Superior temporal gyrus (tissue), 1 donor: ENCODE data around the gene TEKT2.
A peak's percentile ranks its signal among the peaks of the same experiment; 100 is the strongest.

Source experiments
- DNase-seq: peaks from one replicate; pipeline ENCODE4 v3.0.0-alpha.2; 2016; ENCODE audit errors: extremely low spot score

TEKT2 gene

DNA sequence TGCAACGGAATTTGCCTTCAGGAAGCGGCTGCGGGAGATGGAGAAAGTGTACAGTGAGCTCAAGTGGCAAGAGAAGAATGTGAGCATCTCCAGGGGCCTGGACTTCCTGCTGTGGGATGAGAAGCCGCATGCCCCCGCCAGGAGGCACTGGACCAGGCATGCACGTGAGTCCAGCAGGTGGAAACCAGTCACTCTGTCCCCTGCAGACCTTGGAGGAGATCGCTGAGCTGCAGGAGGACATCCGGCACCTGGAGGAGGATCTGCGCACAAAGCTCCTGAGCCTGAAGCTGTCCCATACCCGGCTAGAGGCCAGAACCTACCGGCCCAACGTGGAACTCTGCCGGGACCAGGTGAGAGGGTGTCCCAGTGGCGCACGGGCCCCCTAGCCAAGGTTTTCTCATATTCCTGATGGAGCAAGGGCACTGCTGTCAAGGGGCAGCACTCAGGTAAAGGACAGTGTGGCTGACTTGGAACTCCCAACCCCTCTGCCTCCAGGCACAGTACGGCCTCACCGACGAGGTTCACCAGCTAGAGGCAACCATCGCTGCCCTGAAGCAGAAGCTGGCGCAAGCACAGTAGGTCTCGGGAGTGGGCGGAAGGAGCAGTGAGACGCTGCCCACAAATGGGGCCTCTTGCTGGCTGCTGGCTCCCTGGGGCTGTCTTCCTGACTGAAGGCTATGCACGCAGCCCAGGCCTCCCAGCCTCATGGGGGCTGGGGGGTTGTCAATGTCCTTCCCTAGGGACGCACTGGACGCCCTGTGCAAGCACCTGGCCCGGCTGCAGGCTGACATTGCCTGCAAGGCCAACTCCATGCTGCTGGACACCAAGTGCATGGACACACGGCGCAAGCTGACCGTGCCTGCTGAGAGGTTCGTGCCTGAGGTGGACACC, 3.6 kb downstream of the TEKT2 start:
- DNase-seq: no peak

DNA sequence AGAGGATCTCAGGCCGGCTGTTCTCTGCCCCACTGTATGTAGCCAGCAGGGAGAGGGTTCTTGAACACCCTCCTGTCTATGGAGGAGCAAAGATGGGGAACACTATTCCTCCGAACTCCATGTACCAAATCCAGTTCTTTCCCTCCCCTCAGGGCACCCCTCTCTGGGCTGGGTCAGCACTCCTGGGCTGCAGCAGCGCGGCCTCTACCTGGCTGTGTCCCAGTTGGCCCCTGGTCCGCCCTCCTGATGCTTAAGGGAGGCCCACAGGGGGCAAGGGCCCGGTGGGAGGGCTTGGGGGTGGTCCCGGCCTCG, 4.3 kb downstream of the TEKT2 start:
- DNase-seq: no peak

DNA sequence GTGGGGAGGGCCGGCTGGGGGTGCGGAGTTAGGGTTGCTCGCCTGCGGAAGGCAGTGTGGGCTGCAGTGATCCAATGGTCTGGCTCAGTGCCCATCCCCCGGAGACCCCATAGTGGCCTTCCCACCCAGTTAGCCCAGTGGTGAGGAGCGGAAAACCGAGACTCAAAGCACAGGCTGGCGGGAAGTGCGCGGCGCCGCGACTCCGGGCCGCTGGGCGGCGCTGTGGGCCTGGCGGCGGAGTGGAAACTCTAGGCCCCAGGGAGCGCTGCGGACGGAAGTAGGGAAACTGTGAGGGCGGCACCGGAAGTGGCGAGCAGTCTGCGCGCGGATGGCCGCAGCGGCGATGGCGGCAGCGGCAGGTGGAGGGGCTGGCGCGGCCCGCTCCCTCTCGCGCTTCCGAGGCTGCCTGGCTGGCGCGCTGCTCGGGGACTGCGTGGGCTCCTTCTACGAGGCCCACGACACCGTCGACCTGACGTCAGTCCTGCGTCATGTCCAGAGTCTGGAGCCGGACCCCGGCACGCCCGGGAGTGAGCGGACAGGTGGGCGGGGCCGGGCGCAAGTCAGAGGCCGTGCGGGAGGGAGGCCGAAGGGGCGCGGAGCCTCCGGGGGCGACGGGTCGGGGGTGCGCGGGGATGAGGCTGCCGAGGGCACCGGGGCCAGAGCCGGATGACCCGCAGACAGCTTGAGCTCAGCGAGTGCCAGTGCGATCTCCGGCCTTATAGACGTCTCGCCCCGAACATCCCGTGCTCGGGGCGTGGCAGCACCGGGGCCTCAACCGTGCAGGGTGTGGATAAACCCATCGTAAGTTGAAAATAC, 4.9 kb downstream of the TEKT2 start, which contains the start of gene ADPRS:
ADPRS (plus strand) TSS at position 316 of the 816 bp plus-strand sequence; CDS start at position 329, 13 bp downstream.
- DNase-seq: peak; percentile 89

DNA sequence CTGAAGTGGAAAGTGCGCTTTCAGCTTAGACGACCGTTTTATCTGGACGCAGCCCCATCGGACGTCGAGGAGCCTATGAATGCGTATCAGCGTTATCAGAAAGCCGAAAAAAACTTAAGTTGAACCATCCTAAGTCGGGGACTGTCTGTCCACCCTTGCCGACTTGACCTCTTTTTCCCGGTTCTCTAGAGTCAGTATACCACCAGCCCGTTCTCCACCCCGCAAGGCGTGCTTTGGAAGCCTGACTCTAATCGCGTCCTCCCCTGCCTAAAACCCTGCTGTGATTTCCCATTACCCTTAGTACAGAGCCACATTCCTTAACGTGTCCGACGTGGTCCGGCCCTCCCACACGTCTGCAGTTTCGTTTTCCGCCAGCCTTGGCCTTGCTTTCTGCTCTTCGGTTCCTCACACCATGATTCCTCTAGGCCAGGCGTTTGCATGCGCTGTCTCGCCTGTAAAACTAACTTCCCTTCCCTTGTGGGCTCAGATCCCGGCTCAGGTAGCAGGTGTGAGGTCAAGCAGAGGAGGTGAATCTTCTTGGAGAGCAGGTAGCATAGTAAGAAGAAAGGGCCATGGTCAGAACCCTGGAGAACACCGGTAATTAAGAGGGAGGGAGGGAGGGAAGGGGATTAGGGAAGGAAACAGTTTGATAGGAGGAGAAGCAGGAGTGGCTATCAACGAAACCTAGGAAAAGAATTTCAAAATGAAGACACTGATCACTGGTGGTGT, 5.7 kb downstream of the TEKT2 start:
- DNase-seq: no peak

DNA sequence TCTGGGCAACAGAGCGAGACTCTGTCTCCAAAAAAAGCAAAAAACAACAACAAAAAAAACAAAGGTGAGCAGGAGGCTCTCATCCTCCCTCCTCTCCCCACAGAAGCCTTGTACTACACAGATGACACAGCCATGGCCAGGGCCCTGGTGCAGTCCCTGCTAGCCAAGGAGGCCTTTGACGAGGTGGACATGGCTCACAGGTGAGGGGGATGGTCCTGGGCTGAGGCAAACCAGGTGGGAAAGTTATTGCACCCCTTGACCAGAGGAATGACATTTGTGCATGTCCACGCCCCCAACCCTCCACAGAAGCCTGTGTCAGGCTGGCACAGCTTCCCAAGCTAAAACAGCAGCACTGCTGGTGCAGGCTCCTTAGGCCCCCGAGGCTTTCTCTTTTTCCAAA, 7.2 kb downstream of the TEKT2 start:
- DNase-seq: no peak

DNA sequence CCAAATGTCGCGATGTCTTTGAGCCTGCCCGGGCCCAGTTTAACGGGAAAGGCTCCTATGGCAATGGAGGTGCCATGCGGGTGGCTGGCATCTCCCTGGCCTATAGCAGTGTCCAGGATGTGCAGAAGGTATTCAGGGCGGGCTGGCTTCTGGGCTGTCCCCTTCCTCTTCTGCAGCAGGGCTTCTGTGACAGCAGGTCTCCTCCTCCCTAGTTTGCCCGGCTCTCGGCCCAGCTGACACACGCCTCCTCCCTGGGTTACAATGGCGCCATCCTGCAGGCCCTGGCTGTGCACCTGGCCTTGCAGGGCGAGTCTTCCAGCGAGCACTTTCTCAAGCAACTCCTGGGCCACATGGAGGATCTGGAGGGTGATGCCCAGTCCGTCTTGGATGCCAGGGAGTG, 7.8 kb downstream of the TEKT2 start:
- DNase-seq: no peak

DNA sequence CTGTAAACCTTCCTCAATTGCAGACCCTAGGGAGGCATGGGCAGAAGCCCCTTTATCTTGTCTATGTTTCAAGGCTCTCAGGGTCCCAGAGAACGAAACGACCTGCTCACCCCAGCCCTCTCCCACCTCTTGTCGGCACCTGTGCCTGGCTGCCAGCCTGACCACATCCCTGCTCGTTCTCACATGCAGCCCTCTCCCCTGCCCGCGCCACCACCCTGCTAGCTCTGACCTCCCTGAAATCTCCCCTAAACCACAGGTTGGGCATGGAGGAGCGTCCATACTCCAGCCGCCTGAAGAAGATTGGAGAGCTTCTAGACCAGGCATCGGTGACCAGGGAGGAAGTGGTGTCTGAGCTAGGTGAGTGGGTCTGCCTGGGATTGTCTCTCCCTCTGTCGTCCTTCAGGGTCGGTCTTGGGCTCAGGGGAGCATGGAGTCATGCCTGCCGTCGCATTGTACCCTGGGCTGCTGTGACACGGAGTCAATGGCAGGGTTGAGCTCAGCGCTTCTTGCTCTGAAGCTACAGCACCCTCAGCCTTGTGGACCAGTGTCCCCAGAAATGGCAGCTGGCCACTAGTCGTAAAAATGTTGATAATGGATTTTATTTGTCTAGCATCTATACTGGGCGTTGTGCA, 8.4 kb downstream of the TEKT2 start:
- DNase-seq: no peak

DNA sequence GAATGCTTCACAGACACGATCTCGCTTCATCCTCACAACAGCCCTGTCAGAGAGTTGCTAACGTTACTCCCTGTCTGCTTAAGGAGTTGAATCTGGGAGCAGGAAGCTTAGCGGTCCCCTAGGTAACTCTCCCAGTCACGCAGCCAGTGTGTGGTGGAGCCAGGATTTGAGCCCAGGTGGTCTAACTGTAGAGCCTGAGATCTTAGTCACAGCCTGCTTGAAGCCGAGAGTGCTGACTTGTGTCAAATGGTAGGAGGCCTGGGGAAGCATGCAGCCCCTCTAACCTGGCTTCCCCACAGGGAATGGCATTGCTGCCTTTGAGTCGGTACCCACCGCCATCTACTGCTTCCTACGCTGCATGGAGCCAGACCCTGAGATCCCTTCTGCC, 8.9 kb downstream of the TEKT2 start:
- no peak for DNase-seq

DNA sequence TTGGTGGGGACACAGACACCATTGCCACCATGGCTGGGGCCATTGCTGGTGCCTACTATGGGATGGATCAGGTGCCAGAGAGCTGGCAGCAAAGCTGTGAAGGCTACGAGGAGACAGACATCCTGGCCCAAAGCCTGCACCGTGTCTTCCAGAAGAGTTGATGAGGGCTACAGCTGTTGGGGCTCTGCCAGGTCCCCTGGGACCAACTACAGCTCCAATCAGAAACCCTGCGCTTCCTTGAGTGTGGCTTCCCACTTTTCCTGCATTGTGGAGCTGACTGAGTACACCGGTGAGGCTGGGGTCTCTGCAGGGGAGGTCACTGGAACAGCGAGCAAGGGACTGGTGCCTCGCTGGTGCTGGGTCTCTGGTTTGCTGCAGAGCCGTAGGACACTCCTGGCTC, 9.3 kb downstream of the TEKT2 start:
- DNase-seq: no peak

DNA sequence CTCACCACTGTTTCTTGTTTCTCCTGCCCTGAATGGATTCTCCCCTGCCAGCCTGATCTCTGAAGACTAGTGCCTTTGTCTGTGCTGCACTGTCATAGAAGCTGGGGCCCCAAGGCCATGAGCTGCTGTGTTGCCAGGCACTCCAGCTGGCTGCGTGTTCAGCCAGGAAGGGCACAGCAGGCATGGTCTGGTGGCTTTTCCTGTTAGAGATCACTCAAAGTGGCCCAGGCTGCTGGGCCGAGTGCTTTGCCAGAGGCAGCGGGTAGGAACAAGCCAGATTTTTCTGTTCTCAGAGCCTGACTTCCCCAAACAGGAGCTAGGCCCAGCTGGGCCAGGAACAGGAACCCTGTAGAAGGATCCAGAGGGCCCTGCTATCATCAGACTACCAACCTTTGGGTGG, 10.0 kb downstream of the TEKT2 start:
- peak; percentile 90 for DNase-seq

DNA sequence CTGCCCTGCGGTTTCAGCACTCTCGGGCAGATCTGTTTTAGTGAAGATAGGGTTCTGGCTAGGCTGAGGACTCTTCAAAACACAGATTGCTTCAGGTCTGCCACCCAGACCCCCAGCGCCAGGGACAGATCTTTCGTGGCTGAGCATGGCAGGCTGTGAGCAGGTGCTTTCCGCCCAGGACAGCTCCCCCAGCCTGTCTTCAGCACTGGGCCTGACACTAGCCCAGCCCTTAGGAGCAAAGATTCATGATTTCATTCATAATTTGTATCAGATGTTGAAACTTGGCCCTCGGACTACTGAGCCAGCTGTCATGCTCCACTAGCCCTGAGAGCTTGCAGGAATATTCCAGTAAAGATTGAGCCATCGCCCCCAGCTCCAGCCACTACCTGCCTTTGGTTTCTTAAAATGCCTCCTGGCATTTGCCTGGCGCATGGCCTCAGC, 10.7 kb downstream of the TEKT2 start:
- no peak for DNase-seq

DNA sequence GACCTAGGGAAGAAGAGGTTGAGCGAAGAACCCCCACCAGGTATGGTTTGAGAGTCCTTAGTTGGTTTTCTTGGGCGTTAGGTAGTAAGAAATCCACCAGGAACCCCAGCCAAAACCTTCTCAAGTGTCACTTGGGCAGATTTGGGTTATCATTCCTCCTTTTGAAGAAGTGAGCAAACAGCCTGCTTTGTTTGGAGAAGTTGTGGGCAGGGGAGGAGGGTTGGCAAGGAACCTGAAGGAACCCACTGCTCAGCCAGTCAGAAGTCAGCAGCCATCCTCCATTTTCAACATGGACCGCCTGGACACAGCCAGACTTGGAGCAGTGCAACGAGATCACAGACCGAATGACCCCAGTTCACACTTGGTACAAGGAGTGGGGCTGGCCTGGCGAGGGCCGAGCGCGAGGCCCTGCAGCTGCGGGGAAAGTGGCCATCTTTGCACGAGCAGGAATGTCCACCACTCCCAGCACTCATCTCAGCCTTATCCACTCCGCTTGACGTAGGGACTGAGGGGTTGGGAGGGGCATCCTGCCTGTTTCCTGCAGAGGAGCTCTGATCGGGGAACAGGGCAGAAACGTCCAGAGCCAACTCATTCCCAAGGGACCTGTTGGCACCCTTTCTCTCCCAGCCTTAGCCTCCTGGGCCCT, 12.0 kb downstream of the TEKT2 start:
- DNase-seq: no peak

DNA sequence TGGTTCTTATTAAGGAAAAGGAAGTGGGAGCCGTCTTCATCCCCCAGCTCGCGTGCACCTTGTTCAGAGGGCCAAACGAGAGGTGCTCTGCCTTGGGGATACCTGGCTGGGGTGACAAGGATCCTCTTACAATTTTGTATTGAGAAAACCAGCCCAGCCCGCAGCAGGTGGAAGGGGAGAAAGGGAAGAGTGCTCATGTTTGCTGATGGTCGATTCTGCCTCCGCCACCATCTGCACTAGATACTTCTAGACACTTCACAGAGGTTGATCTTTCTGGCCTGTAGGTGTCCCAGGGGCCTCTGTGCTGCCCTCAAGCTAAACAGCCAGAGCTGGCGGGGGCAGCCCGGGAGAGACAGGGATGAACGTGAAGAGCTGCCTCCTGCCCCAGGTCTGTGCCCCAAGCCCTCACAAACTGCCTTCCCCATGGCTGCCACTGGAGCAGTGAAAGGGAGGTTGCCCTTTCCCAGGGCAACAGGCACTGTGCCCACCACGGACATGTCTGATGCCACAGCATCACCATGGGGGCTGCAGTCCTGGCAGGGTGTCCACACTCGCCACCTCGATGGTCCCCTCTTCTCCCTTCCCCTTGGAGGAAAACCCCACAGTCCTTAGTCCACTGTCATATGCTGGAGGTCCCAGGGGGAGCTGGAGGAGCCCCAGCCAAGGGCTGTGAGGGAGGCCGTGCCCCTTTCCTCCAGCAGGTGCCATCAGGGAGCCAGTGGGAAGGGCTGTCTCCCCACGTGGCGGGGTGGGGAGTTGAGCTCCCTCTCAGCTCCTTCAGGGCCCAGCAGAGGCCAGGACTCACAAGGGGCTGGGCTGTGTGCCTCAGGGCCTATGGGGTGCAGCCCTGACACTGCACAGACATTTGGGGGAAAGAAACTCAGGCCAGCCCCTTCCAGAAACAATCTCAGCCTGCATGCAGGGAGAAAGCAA, 12.9 kb downstream of the TEKT2 start:
- DNase-seq: no peak

DNA sequence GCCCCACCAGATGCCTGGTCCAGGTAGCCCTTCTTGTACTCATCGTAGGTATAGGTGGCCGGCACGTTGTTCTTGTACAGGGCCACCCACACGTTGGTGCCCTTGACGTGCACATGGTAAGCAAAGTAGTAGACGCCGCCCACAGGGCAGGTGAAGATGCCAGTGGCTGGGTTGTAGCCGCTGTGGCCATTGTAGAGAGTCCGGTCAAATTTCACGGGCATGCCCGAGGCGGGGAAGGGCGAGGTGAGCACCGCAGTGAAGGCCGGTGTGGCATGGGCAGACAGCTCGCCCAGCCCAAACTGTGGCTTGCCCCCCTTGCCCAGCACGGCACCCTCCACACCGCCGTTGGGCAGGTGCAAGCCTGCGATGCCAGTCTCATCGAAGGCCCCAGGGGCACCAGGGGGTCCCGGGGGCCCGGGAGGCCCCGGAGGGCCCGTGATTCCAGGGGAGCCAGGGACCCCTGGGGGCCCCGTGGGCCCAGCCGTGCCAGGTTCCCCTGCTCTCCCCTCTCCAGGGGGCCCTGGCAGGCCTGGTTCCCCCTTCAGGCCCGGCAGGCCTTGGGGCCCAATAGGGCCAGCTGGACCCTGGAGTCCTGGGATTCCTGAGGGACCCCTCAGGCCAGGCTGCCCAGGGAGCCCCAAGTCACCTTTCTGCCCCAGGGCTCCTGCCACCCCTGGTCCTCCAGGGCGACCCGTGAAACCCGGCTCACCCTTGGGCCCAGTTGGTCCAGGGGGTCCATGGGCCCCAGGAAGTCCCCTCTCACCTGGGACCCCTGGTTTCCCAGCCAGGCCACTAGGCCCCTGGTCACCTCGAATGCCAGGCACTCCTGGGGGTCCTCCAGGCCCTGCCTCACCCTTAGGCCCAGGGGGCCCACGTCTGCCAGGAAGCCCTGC, 14.0 kb downstream of the TEKT2 start:
- no peak for DNase-seq

DNA sequence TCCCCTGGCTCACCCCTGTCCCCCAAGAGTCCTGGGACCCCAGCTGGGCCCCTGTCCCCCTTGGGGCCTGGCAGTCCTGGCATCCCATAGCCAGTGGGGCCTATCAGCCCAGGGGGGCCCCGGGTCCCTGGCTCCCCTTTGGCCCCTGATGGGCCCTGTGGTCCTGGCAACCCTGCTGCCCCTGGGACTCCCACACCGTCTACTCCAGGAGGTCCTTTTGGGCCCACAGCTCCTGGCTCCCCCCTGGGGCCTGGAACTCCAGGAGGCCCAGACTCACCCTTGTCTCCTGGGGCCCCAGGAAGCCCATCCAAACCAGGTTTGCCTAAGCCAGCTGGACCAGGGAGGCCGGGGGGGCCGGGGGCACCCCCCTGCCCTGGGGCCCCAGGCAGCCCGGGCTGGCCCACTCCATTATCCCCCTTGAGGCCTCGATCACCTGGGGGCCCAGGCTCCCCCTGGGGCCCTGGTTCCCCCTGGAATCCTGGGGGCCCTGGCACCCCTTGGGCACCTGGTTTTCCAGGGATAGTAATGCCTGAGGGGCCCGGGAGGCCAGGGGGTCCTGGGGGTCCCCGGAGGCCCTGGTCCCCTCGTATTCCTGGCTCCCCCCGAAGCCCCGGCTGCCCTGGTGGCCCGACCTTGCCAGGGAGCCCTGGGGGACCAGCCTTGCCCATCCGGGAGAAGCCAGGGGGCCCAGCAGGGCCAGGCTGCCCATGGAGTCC, 14.9 kb downstream of the TEKT2 start:
- DNase-seq: no peak

DNA sequence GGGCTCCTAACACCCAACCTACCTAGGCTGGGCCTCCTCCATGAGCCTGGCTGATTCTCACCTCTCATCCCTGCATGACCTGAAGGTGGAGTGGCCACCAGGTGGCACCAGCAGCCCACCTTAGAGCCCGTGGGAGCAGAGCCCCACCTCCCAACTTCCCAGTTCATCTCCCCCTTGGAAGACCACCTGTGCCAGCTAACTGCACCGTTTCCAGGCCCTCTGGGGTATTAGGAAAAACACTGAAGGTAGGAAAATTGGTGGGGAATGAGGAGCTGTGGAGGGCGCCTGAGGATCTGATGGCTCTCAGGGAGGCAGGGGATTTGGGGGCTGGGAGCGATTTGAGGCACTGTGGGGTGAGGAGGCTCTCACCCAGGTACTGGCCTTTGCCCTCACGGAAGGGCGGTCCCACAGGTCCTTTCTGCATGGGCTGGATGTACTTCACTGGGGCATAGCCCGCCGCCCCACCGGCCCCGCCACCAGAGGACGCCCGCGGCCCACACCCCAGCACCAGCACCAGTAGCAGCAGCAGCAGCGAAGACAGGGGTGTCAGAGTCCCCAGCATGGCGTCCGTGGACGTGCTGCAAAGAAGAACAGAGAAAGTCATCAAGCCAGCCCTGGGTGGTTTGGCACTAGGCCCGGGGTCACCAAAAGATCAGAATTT, 15.9 kb downstream of the TEKT2 start:
- peak; percentile 81 for DNase-seq

DNA sequence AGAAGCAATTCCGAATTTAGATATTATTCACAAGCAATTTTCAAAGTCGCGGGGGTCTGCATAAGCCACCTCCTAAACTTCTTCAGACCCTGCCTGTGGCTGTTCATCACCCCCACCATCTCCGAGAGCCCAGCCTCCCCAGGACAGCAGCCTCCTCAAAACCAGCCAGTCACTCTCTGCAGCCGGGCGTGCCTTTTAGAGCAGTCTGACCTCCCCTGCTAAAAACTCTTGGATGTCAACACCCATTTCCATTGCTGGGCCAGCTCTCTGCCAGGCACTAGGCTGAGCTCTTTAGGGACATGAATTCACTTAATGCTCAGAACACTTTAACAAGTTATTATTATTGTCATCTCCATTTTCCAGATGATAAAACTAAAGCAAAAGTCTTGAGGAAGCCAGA, 16.5 kb downstream of the TEKT2 start:
- DNase-seq: no peak

DNA sequence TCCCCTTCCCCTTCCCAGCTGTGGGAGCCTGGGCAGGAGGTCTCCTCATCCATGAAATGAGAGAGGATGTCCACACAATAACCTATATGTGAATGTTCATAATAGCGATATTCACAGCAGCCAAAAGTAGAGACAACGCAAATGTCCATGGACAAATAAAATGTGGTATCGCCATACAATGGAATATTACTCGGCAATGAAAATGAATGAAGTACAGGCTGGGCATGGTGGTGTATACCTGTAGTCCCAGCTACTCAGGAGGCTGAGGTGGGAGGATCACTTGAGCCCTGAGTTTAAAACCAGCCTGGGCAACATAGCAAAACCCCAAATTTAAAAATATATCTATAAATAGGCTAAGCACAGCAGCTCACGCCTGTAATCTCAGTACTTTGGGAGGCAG, 17.7 kb downstream of the TEKT2 start:
- DNase-seq: no peak
